A549 (cell line): ENCODE data around the gene ALPI. TPM values are rescaled to one million over a fixed set of nuclear protein-coding genes. Genes with fewer than 3 reads are reported as not detected.

ENCODE experiments used
- ATAC-seq, 2 experiments: fragments of 200-7000 bp in 1 of 2; fragments of >200 bp in 1 of 2; cut with Nextera tagmentation in 1 of 2; cut with Tn5 transposase in 1 of 2; 3 replicates each; pipeline versions ENCODE4 v1.8.0 to v1.9.1; 2018 to 2020; ENCODE audit warnings: mild to moderate bottlenecking in 1 of 2, moderate library complexity in 1 of 2
- CTCF ChIA-PET: fragments of 300-600 bp; sonication (Branson Sonifier 250); formaldehyde crosslinking; extraction: SDS; loops from one replicate; lab custom pipeline; 2021; ENCODE audit warnings: antibody characterized with exemption, inconsistent platforms; lab: Yijun Ruan, JAX
- POLR2A ChIA-PET: fragments of 350-600 bp; formaldehyde crosslinking; extraction: SDS; loops from one replicate; lab custom pipeline; 2021; ENCODE audit warnings: antibody characterized with exemption, inconsistent platforms; lab: Yijun Ruan, JAX
- DNase-seq, 2 experiments: peaks; one replicate each; pipeline versions ENCODE4 v3.0.0 to v3.0.0-alpha.2; 2011 to 2016; ENCODE audit warnings: low read depth in 1 of 2, low spot score in 1 of 2
- FAIRE-seq: peaks from 2 replicates; lab custom pipeline; 2011; peaks lifted over from hg19 to GRCh38; lab: Jason Lieb, UNC
- H3K27ac ChIP-seq, 2 experiments: fragments of >200 bp; sonication (Bioruptor Twin); formaldehyde crosslinking; 3 replicates each; pipeline ENCODE4 v1.5.1; 2016 to 2017
- H3K4me1 ChIP-seq: fragments of >200 bp; sonication (Bioruptor Twin); formaldehyde crosslinking; 3 replicates; pipeline ENCODE4 v1.6.1; 2016
- H3K4me2 ChIP-seq: fragments of >200 bp; sonication (Bioruptor Twin); formaldehyde crosslinking; 3 replicates; pipeline ENCODE4 v1.6.1; 2016
- H3K4me3 ChIP-seq: fragments of >200 bp; sonication (Bioruptor Twin); formaldehyde crosslinking; 3 replicates; pipeline ENCODE4 v1.5.1; 2016
- H3K9me3 ChIP-seq: fragments of >200 bp; sonication (Bioruptor Twin); formaldehyde crosslinking; 3 replicates; pipeline ENCODE4 v1.6.1; 2016
- BCL3 ChIP-seq: fragments of >200 bp; sonication (Bioruptor Twin); formaldehyde crosslinking; IDR thresholded peaks from 3 replicates; pipeline ENCODE4 v1.6.1; 2016
- CBX8 ChIP-seq: fragments of 200-600 bp; sonication (generic); IDR thresholded peaks from 2 replicates; pipeline ENCODE4 v1.6.1; 2016
- CHD4 ChIP-seq: fragments of 200-600 bp; sonication (generic); IDR thresholded peaks from 2 replicates; pipeline ENCODE4 v1.6.1; 2016; ENCODE audit warnings: antibody characterized with exemption, mild to moderate bottlenecking, borderline replicate concordance
- E2F6 ChIP-seq: IDR thresholded peaks from 2 replicates; pipeline ENCODE4 v1.6.1; 2012; ENCODE audit warnings: low read depth, borderline replicate concordance
- EHF ChIP-seq: fragments of 250-450 bp; sonication (Bioruptor Pico); IDR thresholded peaks from 2 replicates; pipeline ENCODE4 v1.5.0; 2020; ENCODE audit warnings: mild to moderate bottlenecking
- FOSB ChIP-seq: fragments of 250-450 bp; sonication (Bioruptor Pico); IDR thresholded peaks from 2 replicates; pipeline ENCODE4 v1.5.0; 2020; ENCODE audit warnings: mild to moderate bottlenecking, moderate library complexity
- GATA3 ChIP-seq: IDR thresholded peaks from 2 replicates; pipeline ENCODE4 v1.6.1; 2012; ENCODE audit warnings: borderline replicate concordance
- HES2 ChIP-seq: fragments of >200 bp; sonication (Bioruptor Twin); formaldehyde crosslinking; IDR thresholded peaks from 2 replicates; pipeline ENCODE4 v1.6.1; 2016
- HEYL ChIP-seq: fragments of 250-450 bp; sonication (Bioruptor Pico); IDR thresholded peaks from 2 replicates; pipeline ENCODE4 v1.8.0; 2021; ENCODE audit warnings: mild to moderate bottlenecking, moderate library complexity
- HMGXB4 ChIP-seq: fragments of 250-450 bp; sonication (Bioruptor Pico); IDR thresholded peaks from 2 replicates; pipeline ENCODE4 v1.5.0; 2021; ENCODE audit warnings: mild to moderate bottlenecking, moderate library complexity, borderline replicate concordance
- HOXB13 ChIP-seq: fragments of 250-450 bp; sonication (Bioruptor Pico); IDR thresholded peaks from 2 replicates; pipeline ENCODE4 v1.5.0; 2020; ENCODE audit warnings: low read depth, mild to moderate bottlenecking, moderate library complexity
- KDM1A ChIP-seq: fragments of 200-600 bp; sonication (generic); IDR thresholded peaks from 2 replicates; pipeline ENCODE4 v1.6.1; 2016; ENCODE audit warnings: low read depth, mild to moderate bottlenecking
- MAZ ChIP-seq: fragments of 150-350 bp; IDR thresholded peaks from 2 replicates; pipeline ENCODE4 v1.6.1; 2014; ENCODE audit warnings: antibody characterized with exemption, low read depth, low read length, borderline replicate concordance
- NPAS2 ChIP-seq: fragments of 250-450 bp; sonication (Bioruptor Pico); IDR thresholded peaks from 2 replicates; pipeline ENCODE4 v1.8.0; 2022; ENCODE audit warnings: mild to moderate bottlenecking, moderate library complexity, borderline replicate concordance
- PHF8 ChIP-seq: fragments of 200-600 bp; sonication (generic); IDR thresholded peaks from 2 replicates; pipeline ENCODE4 v1.6.1; 2016; ENCODE audit warnings: low read depth, mild to moderate bottlenecking, antibody characterized with exemption, moderate library complexity, borderline replicate concordance
- POLR2AphosphoS2 ChIP-seq: conservative IDR thresholded peaks from 2 replicates; pipeline ENCODE4 v1.6.1; 2012; ENCODE audit warnings: low read length, improper control_type of control experiment, inconsistent platforms
- RCOR1 ChIP-seq: fragments of 150-350 bp; IDR thresholded peaks from 2 replicates; pipeline ENCODE4 v1.6.1; 2014; ENCODE audit warnings: antibody characterized with exemption, low read length, low read depth
- REST ChIP-seq: fragments of 200-600 bp; sonication (generic); IDR thresholded peaks from 2 replicates; pipeline ENCODE4 v1.6.1; 2016; ENCODE audit warnings: antibody characterized with exemption, mild to moderate bottlenecking, moderate library complexity
- TFCP2L1 ChIP-seq: fragments of 250-450 bp; sonication (Bioruptor Pico); IDR thresholded peaks from 2 replicates; pipeline ENCODE4 v1.5.0; 2021; ENCODE audit warnings: mild to moderate bottlenecking
- TP53 ChIP-seq: fragments of 250-450 bp; sonication (Bioruptor Pico); IDR thresholded peaks from 2 replicates; pipeline ENCODE4 v1.5.0; 2021; ENCODE audit warnings: mild to moderate bottlenecking, moderate library complexity
- USF2 ChIP-seq: fragments of 450-650 bp; IDR thresholded peaks from 2 replicates; pipeline ENCODE4 v1.6.1; 2014; ENCODE audit warnings: antibody characterized with exemption
- ZNF302 ChIP-seq: fragments of 250-450 bp; sonication (Bioruptor Pico); IDR thresholded peaks from 2 replicates; pipeline ENCODE4 v1.9.0; 2021; ENCODE audit warnings: inconsistent platforms, mild to moderate bottlenecking, moderate library complexity
- WGBS: methylation state at CpG from one replicate; pipeline ENCODE4 v1.1.6; 2017; ENCODE audit errors: missing lambda C conversion rate; 5-methylcytosine and 5-hydroxymethylcytosine counted together
- polyA plus RNA-seq, 4 experiments: library from polyadenylated mRNA; depleted of rRNA in 3 of 4; stranded (reverse); fragments of >200 nt; fragmentation: RNase III in 1 of 4; extraction: RNeasy Plus Mini Kit Qiagen cat#74134 plus additional on column Dnase treatment in 1 of 4; gene quantifications; 2 replicates in 3 of 4; 3 replicates in 1 of 4; pipeline ENCODE4 v1.2.3, GENCODE V29; 2011 to 2017

ALPI gene
- polyA plus RNA-seq, 2 of the 4 experiments (the other 2 are of a cell fraction) = 0.05 TPM; not detected in 1

GRCh38 chr2:232488721-232489300, 32.9 kb downstream of the ALPI start (continued):
- TF ChIP-seq HOXB13 = no peak
- TF ChIP-seq FOSB = no peak

GRCh38 chr2:232489516-232490220, 33.7 kb downstream of the ALPI start:
- H3K27ac ChIP-seq = no peak overlapping the region
- H3K4me2 ChIP-seq = no peak overlapping the region
- H3K4me3 ChIP-seq = no peak overlapping the region
- WGBS = 68% methylated on average over 9 of the region's 9 CpGs
- H3K4me1 ChIP-seq = peaks cover 6% of the 10 kb centered on the region; the same call in 1 of the 3 replicates
- no peaks in the 10 kb centered on the region for H3K9me3 ChIP-seq
- DNase-seq = no peak
- POLR2A ChIA-PET = no interaction called here
- ATAC-seq = no peak
- TF ChIP-seq HMGXB4 (CRISPR knock-in tag) = no peak
- no peak for TF ChIP-seq HES2
- TF ChIP-seq HEYL (CRISPR knock-in tag) = no peak
- TF ChIP-seq PHF8 = no peak
- TF ChIP-seq MAZ = no peak
- CTCF ChIA-PET = interaction anchor here (0.7 to 1.1 kb wide), 2 partner anchors 31 to 120 kb away, joined by 3 to 4 read pairs; no protein-coding TSS in a partner anchor
- no peak for FAIRE-seq

GRCh38 chr2:232490221-232491138, 34.5 kb downstream of the ALPI start:
- CTCF ChIA-PET = interaction anchor here (0.7 to 0.9 kb wide), 2 partner anchors 46 to 121 kb away, joined by 3 read pairs; no protein-coding TSS in a partner anchor
- POLR2A ChIA-PET = no interaction called here
- Histone ChIP-seq H3K27ac (no peak overlapping the region), H3K4me1 (peaks cover 6% of the 10 kb centered on the region; the same call in 1 of the 3 replicates), H3K4me3 (no peak overlapping the region), H3K9me3 (no peaks in the 10 kb centered on the region), H3K4me2 (no peak overlapping the region)
- DNase-seq (no peak), FAIRE-seq (no peak), ATAC-seq (no peak)
- 80% methylated on average over 26 of the region's 30 CpGs for WGBS
- TF ChIP-seq BCL3 = no peak
- TF ChIP-seq PHF8 = no peak
- no peak for TF ChIP-seq POLR2AphosphoS2
- TF ChIP-seq CBX8 = no peak
- TF ChIP-seq RCOR1 = no peak
- TF ChIP-seq KDM1A = no peak
- TF ChIP-seq CHD4 = no peak
- TF ChIP-seq EHF = no peak
- no peak for TF ChIP-seq USF2
- no peak for TF ChIP-seq E2F6
- no peak for TF ChIP-seq GATA3
- no peak for TF ChIP-seq ZNF302 (CRISPR knock-in tag)
- TF ChIP-seq REST = no peak
- TF ChIP-seq NPAS2 (CRISPR knock-in tag) = no peak
- no peak for TF ChIP-seq TP53 (CRISPR knock-in tag)
- TF ChIP-seq TFCP2L1 (CRISPR knock-in tag) = no peak
